Osteoblast (primary cell): Measurements from ENCODE around the gene CACHD1. TPM values are rescaled to one million over a fixed set of nuclear protein-coding genes. Genes with fewer than 3 reads are reported as not detected.

Source experiments
- DNase-seq: peaks from one replicate; pipeline ENCODE4 v3.0.0; 2011; ENCODE audit warnings: low spot score, mixed read lengths; ENCODE audit not compliant: insufficient read length; ENCODE audit errors: missing footprints
- H2AFZ ChIP-seq: 2 replicates; pipeline ENCODE4 v1.6.0; 2011; ENCODE audit warnings: mild to moderate bottlenecking, low read length
- H3K27ac ChIP-seq: 2 replicates; pipeline ENCODE4 v1.5.1; 2011; ENCODE audit warnings: mild to moderate bottlenecking, low read depth, low read length, moderate library complexity
- H3K27me3 ChIP-seq: 2 replicates; pipeline ENCODE4 v1.6.0; 2012; ENCODE audit warnings: mild to moderate bottlenecking, control low read depth, inconsistent platforms, low read length, moderate library complexity; ENCODE audit not compliant: insufficient read depth
- H3K36me3 ChIP-seq: 2 replicates; pipeline ENCODE4 v1.5.1; 2011; ENCODE audit warnings: mild to moderate bottlenecking, low read length, control low read depth, moderate library complexity; ENCODE audit not compliant: insufficient read depth
- H3K4me1 ChIP-seq: 2 replicates; pipeline ENCODE4 v1.5.1; 2011; ENCODE audit warnings: mild to moderate bottlenecking, low read length, control low read depth, moderate library complexity; ENCODE audit not compliant: insufficient read depth
- H3K4me2 ChIP-seq: 2 replicates; pipeline ENCODE4 v1.6.0; 2011; ENCODE audit warnings: mild to moderate bottlenecking, low read length; ENCODE audit not compliant: insufficient read depth
- H3K4me3 ChIP-seq: fragments of 200-600 bp; sonication (generic); 3 replicates; pipeline ENCODE4 v1.5.1; 2012; ENCODE audit warnings: mild to moderate bottlenecking, low read length, inconsistent platforms; ENCODE audit not compliant: insufficient read depth
- H3K79me2 ChIP-seq: 2 replicates; pipeline ENCODE4 v1.6.0; 2012; ENCODE audit warnings: mild to moderate bottlenecking, low read length, control low read depth, inconsistent platforms; ENCODE audit not compliant: insufficient read depth
- H3K9me3 ChIP-seq: 2 replicates; pipeline ENCODE4 v1.5.1; 2011; ENCODE audit warnings: low read depth, low read length, control low read depth
- H4K20me1 ChIP-seq: 2 replicates; pipeline ENCODE4 v1.6.0; 2012; ENCODE audit warnings: mild to moderate bottlenecking, low read length, control low read depth; ENCODE audit not compliant: insufficient read depth
- total RNA-seq: library from RNA; depleted of rRNA; stranded (reverse); fragments of >200 nt; gene quantifications from 2 replicates; pipeline ENCODE4 v1.2.3, GENCODE V29; 2012
- TF ChIP-seq, protein P1 (sequence below): IDR thresholded peaks from 2 replicates; pipeline ENCODE4 v1.5.1; 2011; ENCODE audit warnings: mild to moderate bottlenecking, low read depth, low read length, moderate library complexity; ENCODE audit errors: extremely low read depth

The CACHD1 gene
- total RNA-seq, 1 donor: 5.1 TPM

DNA sequence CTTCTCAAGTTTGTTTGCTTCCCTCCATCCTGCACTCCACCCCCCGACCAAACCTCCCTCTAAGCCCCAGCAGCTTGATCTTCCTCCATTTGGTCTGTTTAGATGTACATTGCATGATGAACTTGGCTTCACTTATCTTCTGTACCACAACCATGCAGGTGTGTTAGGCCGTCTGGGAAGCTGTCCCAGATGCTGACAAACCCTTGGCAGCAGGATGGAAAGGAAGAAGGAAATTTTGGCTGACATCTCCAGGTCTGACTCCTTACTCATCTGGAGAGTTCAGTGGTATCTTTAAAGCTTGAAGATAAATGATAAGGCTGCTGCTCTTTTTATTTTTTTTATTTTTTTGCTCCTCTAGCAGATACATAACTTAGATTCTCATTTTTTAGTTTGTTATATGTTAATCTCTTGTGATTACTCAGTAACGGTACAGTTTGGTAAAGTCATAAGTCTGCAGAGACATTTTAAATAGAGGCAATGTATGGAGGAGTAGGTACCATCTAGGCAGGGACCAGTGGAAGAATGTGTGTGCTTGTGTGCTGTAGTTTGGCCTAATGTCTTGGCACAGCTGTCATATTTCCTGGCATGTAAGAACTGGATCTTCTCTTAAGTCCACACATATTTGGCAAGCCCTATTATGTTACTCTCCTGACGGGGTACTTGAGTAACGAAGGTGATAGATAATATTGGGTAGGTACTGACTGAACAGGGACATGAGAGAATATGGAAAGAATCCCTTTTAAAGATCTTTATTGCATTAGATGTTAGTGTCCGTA lies 79.7 kb downstream of the CACHD1 start:
- no peak overlapping the region for H3K4me3 ChIP-seq
- H3K79me2 ChIP-seq: no peaks in the 10 kb centered on the region
- H2AFZ ChIP-seq: no peak overlapping the region
- H3K36me3 ChIP-seq: no peaks in the 10 kb centered on the region
- H3K4me1 ChIP-seq: no peaks in the 10 kb centered on the region
- no peaks in the 10 kb centered on the region for H3K27me3 ChIP-seq
- H3K9me3 ChIP-seq: no peaks in the 10 kb centered on the region
- H4K20me1 ChIP-seq: no peaks in the 10 kb centered on the region
- TF ChIP-seq, protein P1, sequence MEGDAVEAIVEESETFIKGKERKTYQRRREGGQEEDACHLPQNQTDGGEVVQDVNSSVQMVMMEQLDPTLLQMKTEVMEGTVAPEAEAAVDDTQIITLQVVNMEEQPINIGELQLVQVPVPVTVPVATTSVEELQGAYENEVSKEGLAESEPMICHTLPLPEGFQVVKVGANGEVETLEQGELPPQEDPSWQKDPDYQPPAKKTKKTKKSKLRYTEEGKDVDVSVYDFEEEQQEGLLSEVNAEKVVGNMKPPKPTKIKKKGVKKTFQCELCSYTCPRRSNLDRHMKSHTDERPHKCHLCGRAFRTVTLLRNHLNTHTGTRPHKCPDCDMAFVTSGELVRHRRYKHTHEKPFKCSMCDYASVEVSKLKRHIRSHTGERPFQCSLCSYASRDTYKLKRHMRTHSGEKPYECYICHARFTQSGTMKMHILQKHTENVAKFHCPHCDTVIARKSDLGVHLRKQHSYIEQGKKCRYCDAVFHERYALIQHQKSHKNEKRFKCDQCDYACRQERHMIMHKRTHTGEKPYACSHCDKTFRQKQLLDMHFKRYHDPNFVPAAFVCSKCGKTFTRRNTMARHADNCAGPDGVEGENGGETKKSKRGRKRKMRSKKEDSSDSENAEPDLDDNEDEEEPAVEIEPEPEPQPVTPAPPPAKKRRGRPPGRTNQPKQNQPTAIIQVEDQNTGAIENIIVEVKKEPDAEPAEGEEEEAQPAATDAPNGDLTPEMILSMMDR: no peak
- no peak overlapping the region for H3K4me2 ChIP-seq
- DNase-seq: no peak
- no peak overlapping the region for H3K27ac ChIP-seq

DNA sequence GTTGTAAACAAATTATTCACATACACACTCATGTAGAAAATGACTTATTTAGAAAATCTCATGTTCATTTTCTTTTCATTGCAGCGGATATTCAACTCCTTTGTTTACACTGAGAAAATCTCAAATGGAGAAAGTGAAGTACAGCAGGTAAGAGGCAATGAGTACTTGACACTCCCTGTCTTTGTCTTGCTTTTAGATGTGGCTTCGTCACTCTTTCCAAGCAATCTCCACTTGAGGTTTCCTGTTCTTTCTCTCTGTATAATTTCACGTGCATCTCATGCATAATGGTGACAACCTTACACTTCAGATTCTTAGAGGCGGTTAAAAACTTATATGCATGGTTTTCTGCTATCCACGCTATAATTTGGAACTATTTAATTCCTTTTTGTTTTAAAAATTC lies 80.6 kb downstream of the CACHD1 start:
- Histone ChIP-seq H3K79me2 (no peaks in the 10 kb centered on the region), H3K9me3 (no peaks in the 10 kb centered on the region), H3K4me3 (no peak overlapping the region), H2AFZ (no peak overlapping the region), H3K27me3 (no peaks in the 10 kb centered on the region), H3K4me1 (no peaks in the 10 kb centered on the region), H3K27ac (no peak overlapping the region), H3K36me3 (no peaks in the 10 kb centered on the region), H3K4me2 (no peak overlapping the region), H4K20me1 (no peaks in the 10 kb centered on the region)
- no peak for DNase-seq
- TF ChIP-seq, protein P1: no peak

DNA sequence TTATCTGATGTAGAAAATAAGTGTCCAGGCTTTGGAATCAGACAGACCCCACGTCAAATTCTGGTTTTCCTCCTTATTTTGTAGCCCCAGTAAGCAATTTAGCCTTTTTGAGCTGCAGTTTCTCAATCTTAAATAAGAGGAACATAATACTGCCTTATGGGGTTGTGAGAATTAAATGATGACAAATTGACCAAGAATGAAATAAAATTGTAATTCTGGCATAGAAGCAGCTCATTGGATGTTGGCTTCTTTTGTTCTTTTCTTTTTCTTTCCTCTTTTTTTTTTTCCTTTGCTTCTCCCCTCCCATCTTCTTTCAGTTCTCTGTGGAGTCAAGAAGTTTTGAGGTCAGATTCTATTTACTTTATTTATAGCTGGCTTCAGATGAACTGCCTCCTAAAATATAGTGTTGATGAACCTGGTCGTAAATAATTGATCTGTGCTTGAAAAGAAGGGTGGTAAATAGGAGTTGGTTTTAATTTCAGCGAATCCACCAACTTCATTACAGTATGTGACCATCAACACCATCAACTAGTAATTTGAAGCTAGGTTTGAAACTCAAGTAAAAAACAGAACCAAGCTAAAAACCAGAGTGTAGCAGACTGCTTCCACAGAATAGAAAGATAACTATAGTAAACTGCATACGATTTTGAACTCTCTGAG lies 81.1 kb downstream of the CACHD1 start:
- Histone ChIP-seq H3K27ac (no peak overlapping the region), H3K79me2 (no peaks in the 10 kb centered on the region), H3K9me3 (no peaks in the 10 kb centered on the region), H2AFZ (no peak overlapping the region), H4K20me1 (no peaks in the 10 kb centered on the region), H3K36me3 (no peaks in the 10 kb centered on the region), H3K4me3 (no peak overlapping the region), H3K27me3 (no peaks in the 10 kb centered on the region), H3K4me1 (no peaks in the 10 kb centered on the region), H3K4me2 (no peak overlapping the region)
- TF ChIP-seq, protein P1: no peak
- no peak for DNase-seq

DNA sequence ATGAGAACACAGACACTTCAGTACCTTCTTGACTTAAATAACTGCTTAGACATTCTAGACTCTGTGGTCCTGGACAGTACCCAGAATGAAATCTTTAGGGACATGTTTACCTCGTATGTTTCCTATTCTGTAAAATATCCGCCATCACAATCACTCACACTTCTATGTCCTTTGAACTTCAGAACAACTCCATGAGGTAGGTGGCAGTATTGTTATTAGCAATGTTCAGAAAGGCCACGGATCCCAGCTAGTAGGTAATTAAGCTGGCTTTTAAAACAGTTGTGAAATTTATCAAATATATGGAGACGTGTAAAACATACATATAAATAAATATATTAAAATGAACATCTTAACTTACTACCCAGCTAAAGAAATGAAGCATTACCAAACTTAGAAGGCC lies 83.4 kb downstream of the CACHD1 start:
- no peak for DNase-seq
- H3K79me2 ChIP-seq: no peaks in the 10 kb centered on the region
- H3K9me3 ChIP-seq: no peaks in the 10 kb centered on the region
- no peak overlapping the region for H3K27ac ChIP-seq
- TF ChIP-seq, protein P1: no peak
- H3K27me3 ChIP-seq: no peaks in the 10 kb centered on the region
- H2AFZ ChIP-seq: no peak overlapping the region
- no peak overlapping the region for H3K4me2 ChIP-seq
- H3K4me3 ChIP-seq: no peak overlapping the region
- H3K4me1 ChIP-seq: no peaks in the 10 kb centered on the region
- no peaks in the 10 kb centered on the region for H3K36me3 ChIP-seq
- H4K20me1 ChIP-seq: no peaks in the 10 kb centered on the region
